DOHH2 (cell line): ENCODE measurements around the gene RASA3.
A peak's percentile ranks its signal among the peaks of the same experiment; 100 is the strongest.

Source experiments
- H3F3A ChIP-seq: fragments of 200-600 bp; sonication (generic), shearing (Covaris generic); 2 replicates; pipeline ENCODE4 v1.6.0; 2016; ENCODE audit warnings: antibody characterized with exemption, mild to moderate bottlenecking; ENCODE audit not compliant: control insufficient read depth, insufficient read depth
- H3K27ac ChIP-seq: fragments of 200-600 bp; sonication (generic); 2 replicates; pipeline ENCODE4 v1.5.1; 2014; ENCODE audit warnings: low read depth, mild to moderate bottlenecking, low read length, moderate library complexity
- H3K27me3 ChIP-seq: fragments of 200-600 bp; sonication (generic); 2 replicates; pipeline ENCODE4 v1.6.1; 2014; ENCODE audit warnings: mild to moderate bottlenecking, low read length, mixed read lengths; ENCODE audit not compliant: control insufficient read depth
- H3K36me3 ChIP-seq: fragments of 200-600 bp; sonication (generic); 2 replicates; pipeline ENCODE4 v1.6.1; 2014; ENCODE audit warnings: mild to moderate bottlenecking, low read length, moderate library complexity, mixed read lengths; ENCODE audit not compliant: control insufficient read depth
- H3K4me1 ChIP-seq: fragments of 200-600 bp; sonication (generic); 2 replicates; pipeline ENCODE4 v1.6.1; 2014; ENCODE audit warnings: mild to moderate bottlenecking, low read length, mixed read lengths; ENCODE audit not compliant: control insufficient read depth
- H3K4me2 ChIP-seq: fragments of 200-600 bp; sonication (generic); 2 replicates; pipeline ENCODE4 v1.6.0; 2014; ENCODE audit warnings: mild to moderate bottlenecking, low read length, moderate library complexity
- H3K4me3 ChIP-seq: fragments of 200-600 bp; sonication (generic); 2 replicates; pipeline ENCODE4 v1.5.1; 2014; ENCODE audit warnings: mild to moderate bottlenecking, low read length, mixed read lengths
- H3K79me2 ChIP-seq: fragments of 200-600 bp; sonication (generic); 2 replicates; pipeline ENCODE4 v1.6.1; 2014; ENCODE audit warnings: mild to moderate bottlenecking, low read length, mixed read lengths; ENCODE audit not compliant: control insufficient read depth
- H3K9me2 ChIP-seq: fragments of 200-600 bp; sonication (generic); replicated peaks from 2 replicates; pipeline ENCODE4 v1.6.1; 2014; ENCODE audit warnings: mild to moderate bottlenecking, low read length, mixed read lengths; ENCODE audit not compliant: control insufficient read depth
- H3K9me3 ChIP-seq: fragments of 200-600 bp; sonication (generic); 2 replicates; pipeline ENCODE4 v1.6.1; 2014; ENCODE audit warnings: antibody characterized with exemption, low read length, mixed read lengths; ENCODE audit not compliant: control insufficient read depth, insufficient read depth
- H4K20me1 ChIP-seq: fragments of 200-600 bp; sonication (generic); 2 replicates; pipeline ENCODE4 v1.6.0; 2014; ENCODE audit warnings: low read depth, mild to moderate bottlenecking, antibody characterized with exemption, low read length, moderate library complexity; ENCODE audit not compliant: control insufficient read depth, insufficient read depth
- EZH2phosphoT487 ChIP-seq: fragments of 200-600 bp; sonication (generic); IDR thresholded peaks from 2 replicates; pipeline ENCODE4 v1.6.1; 2017; ENCODE audit warnings: borderline replicate concordance, mild to moderate bottlenecking, antibody characterized with exemption, low read length, moderate library complexity, mixed read lengths
- TF ChIP-seq, protein P1 (sequence below): fragments of 200-600 bp; sonication (generic); IDR thresholded peaks from one replicate; pipeline ENCODE4 v1.5.1; 2014; ENCODE audit warnings: antibody characterized with exemption, mild to moderate bottlenecking, low read depth, low read length; ENCODE audit not compliant: poor library complexity, severe bottlenecking

RASA3 gene

DNA sequence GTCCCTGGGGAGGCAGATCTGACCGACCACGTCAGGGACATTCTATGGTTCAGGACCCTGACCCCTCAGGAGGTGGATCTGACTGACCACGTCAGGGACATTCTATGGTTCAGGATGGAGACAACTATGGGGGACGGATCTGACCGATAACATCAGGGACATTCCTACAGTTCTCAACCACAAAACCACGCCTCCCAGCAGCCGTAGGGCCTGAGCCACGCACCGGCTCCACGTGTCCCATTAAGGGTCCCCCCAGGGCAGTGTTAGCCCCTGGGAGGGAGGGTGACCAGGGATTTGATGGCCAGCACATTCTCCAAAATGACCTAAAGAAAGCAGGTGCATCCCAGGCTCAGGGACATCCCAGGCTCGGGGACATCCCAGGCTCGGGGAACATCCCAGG, 109.5 kb downstream of the RASA3 start:
- H3F3A ChIP-seq = no peaks in the 10 kb centered on the region
- H3K4me2 ChIP-seq = no peak overlapping the region
- no peak for TF ChIP-seq EZH2phosphoT487
- TF ChIP-seq, protein P1, sequence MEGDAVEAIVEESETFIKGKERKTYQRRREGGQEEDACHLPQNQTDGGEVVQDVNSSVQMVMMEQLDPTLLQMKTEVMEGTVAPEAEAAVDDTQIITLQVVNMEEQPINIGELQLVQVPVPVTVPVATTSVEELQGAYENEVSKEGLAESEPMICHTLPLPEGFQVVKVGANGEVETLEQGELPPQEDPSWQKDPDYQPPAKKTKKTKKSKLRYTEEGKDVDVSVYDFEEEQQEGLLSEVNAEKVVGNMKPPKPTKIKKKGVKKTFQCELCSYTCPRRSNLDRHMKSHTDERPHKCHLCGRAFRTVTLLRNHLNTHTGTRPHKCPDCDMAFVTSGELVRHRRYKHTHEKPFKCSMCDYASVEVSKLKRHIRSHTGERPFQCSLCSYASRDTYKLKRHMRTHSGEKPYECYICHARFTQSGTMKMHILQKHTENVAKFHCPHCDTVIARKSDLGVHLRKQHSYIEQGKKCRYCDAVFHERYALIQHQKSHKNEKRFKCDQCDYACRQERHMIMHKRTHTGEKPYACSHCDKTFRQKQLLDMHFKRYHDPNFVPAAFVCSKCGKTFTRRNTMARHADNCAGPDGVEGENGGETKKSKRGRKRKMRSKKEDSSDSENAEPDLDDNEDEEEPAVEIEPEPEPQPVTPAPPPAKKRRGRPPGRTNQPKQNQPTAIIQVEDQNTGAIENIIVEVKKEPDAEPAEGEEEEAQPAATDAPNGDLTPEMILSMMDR = no peak
- peaks cover 68% of the 10 kb centered on the region for H3K4me1 ChIP-seq
- H3K79me2 ChIP-seq = no peaks in the 10 kb centered on the region
- no peak overlapping the region for H3K4me3 ChIP-seq
- no peaks in the 10 kb centered on the region for H3K36me3 ChIP-seq
- no peaks in the 10 kb centered on the region for H3K27me3 ChIP-seq
- H3K9me3 ChIP-seq = no peaks in the 10 kb centered on the region
- H3K27ac ChIP-seq = no peak overlapping the region
- H3K9me2 ChIP-seq = no peaks in the 10 kb centered on the region
- H4K20me1 ChIP-seq = no peaks in the 10 kb centered on the region

DNA sequence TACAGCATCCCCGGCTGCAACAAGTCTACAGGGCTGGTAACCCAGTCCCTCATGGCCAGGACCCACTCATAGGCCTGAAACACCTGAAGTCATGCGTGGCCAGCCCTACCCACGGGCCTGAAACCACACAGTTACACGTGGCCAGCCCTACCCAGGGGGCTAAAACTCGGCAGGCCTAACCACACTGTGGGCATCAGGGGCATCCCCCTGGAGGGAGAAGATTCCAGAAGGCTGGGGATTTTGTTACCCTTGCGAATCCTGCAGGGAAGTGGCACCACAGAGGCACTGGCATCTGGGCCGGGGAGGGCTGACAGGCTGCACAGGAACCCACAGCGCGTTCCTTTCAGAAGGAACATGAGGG, 110.1 kb downstream of the RASA3 start:
- Histone ChIP-seq H3K27ac (no peak overlapping the region), H3K4me3 (no peak overlapping the region), H3K9me3 (no peaks in the 10 kb centered on the region), H3K4me1 (peaks cover 62% of the 10 kb centered on the region), H3K79me2 (no peaks in the 10 kb centered on the region), H3K4me2 (no peak overlapping the region), H4K20me1 (no peaks in the 10 kb centered on the region), H3F3A (no peaks in the 10 kb centered on the region), H3K9me2 (no peaks in the 10 kb centered on the region), H3K27me3 (no peaks in the 10 kb centered on the region), H3K36me3 (no peaks in the 10 kb centered on the region)
- TF ChIP-seq EZH2phosphoT487 = no peak
- TF ChIP-seq, protein P1 = no peak

DNA sequence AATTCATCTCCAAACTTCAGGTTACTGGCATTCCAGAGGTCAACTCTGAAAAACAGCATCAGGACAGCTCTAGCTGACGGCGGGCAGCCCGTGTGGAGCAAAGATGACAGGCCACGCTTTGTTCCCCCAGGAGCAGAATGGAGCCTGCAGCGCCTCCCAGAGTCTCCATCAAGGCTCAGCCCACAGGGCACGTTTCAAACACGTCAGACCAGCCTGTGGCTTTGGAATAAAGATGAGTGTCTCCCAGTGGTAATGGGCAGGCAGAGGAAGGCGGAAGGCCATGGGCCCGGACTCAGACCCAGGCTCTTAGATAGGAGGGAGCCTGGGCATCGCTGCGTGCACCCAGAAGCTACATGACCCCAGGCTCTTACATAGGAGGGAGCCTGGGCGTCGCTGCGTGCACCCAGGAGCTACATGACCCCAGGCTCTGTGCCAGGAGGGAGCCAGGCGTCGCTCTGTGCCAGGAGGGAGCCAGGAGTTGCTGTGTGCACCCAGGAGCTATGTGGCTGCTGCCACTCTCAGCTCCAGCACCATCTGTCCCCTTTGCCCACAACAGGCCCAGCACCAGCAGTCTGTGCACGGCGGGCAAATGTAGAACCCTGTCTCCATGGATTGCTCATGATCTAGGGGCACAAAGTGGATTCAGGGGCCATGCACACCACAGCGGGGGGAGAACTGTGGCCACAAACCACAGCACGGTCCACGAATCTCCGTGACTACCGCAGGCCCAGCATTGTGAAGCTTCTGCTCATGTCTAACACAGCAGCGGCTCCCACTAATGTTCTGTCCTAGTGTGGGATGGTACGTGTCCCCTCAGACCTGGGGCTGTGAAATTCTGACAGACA, 110.7 kb downstream of the RASA3 start:
- Histone ChIP-seq H3K9me2 (no peaks in the 10 kb centered on the region), H3K79me2 (no peaks in the 10 kb centered on the region), H3K4me1 (peaks cover 56% of the 10 kb centered on the region), H3F3A (no peaks in the 10 kb centered on the region), H3K4me2 (peak overlapping the region; percentile 35; the same call in 1 of the 2 replicates), H4K20me1 (no peaks in the 10 kb centered on the region), H3K36me3 (no peaks in the 10 kb centered on the region), H3K27me3 (no peaks in the 10 kb centered on the region), H3K4me3 (no peak overlapping the region), H3K9me3 (no peaks in the 10 kb centered on the region), H3K27ac (no peak overlapping the region)
- TF ChIP-seq EZH2phosphoT487 = no peak
- TF ChIP-seq, protein P1 = no peak
